ENCODE results near the gene PROSER2.

- TF ChIP-seq, protein P1, sequence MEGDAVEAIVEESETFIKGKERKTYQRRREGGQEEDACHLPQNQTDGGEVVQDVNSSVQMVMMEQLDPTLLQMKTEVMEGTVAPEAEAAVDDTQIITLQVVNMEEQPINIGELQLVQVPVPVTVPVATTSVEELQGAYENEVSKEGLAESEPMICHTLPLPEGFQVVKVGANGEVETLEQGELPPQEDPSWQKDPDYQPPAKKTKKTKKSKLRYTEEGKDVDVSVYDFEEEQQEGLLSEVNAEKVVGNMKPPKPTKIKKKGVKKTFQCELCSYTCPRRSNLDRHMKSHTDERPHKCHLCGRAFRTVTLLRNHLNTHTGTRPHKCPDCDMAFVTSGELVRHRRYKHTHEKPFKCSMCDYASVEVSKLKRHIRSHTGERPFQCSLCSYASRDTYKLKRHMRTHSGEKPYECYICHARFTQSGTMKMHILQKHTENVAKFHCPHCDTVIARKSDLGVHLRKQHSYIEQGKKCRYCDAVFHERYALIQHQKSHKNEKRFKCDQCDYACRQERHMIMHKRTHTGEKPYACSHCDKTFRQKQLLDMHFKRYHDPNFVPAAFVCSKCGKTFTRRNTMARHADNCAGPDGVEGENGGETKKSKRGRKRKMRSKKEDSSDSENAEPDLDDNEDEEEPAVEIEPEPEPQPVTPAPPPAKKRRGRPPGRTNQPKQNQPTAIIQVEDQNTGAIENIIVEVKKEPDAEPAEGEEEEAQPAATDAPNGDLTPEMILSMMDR (IDR thresholded peaks at IDR 0.05 in 8 of 11, conservative IDR thresholded peaks at IDR 0.05 in 3 of 11), result no peak
- TF ChIP-seq POLR2AphosphoS5 (IDR thresholded peaks at IDR 0.05) (no peak), POLR2A (IDR thresholded peaks at IDR 0.05) (no peak)
Measured at GRCh38 chr10:11828682-11829284, 5.6 kb downstream of the PROSER2 start.

Data from spleen (tissue), 7 donors.